ENCODE results near the gene PTGR3. TPM values are rescaled to one million over a fixed set of nuclear protein-coding genes. Genes with fewer than 3 reads are reported as not detected.
A peak's percentile ranks its signal among the peaks of the same experiment; 100 is the strongest.
"Not testable (repeated sequence)": the region's sequence is repeated elsewhere in the genome, so short reads cannot be mapped to it uniquely, and the experiment has no call there.

Gene PTGR3
- polyA plus RNA-seq, 1 donor from 2014 or later: 20.7 TPM

DNA sequence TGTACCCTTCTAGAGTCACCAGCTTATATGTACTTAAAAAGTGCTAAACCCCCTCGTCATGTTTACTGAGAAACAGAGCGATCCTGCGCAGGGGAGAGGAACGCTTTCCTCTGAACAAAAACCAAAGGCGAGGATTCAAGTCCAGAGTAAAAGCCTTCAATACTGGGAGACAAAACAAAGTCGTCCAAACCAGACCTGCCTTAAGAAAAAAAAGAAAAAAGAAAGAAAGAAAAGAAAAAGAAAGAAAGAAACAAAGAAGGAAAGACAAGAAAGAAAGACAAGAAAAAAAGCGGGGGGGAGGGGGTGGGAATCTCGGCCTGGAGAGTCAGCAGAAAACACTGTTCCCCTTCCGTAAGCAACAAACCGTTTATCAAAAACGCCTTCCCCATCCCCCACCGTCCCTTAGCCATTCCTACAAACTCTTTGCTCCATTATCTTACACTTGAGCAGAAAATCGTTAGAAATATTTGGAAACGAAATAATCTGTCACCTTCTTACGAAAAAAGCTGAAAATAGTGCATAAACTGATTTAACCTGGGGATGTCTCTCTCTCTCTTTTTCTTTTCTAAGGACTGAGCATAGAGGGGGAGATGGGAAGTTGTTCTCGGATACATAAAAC, 3.3 kb downstream of the PTGR3 start:
- Mint-ChIP-seq H3K9me3 (no peaks in the 10 kb centered on the region), H3K4me1 (peaks cover 27 to 38% (median 28%) of the 10 kb centered on the region in 3 donors), H3K36me3 (no peaks in the 10 kb centered on the region), H3K4me3 (peak overlapping the region in 3 of 4 donors; percentile 49 to 87 (median 84)), H3K27me3 (peaks cover 3% of the 10 kb centered on the region), H3K27ac (peak overlapping the region; percentile 5 to 60 (median 25))

- Mint-ChIP-seq H3K9me3 (no peaks in the 10 kb centered on the region), H3K36me3 (peaks cover 1% of the 10 kb centered on the region), H3K27me3 (peaks cover 3% of the 10 kb centered on the region), H3K4me1 (peaks cover 25 to 31% (median 25%) of the 10 kb centered on the region in 3 donors), H3K27ac (peak overlapping the region in 2 of 3 donors; percentile 5 to 25), H3K4me3 (peak overlapping the region in 2 of 4 donors; percentile 37 to 84)
Observed at GRCh38 chr18:75204732-75205513, 4.0 kb downstream of the PTGR3 start.

DNA sequence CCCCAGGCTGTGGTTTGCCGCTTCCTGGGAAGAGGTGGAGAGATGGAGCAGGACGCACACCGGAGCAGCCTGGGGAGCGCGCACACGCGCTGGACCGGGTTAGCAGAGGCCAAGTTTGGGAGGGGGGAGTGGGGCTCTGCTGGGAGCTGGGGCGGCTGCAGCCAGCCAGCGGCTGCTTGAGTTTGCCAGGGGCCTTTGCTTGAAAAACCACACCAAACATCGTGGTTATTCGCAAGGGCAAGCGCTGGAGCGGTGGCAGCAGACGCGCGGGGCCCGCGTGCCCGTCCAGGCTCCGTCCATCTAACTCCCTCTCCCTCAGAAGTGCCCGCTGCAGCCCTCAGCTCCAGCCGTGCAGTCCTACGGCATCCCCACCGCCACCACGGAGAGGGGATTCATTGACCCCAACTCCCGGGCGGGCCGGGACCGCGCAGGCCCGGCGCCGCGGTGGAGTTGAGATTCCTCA, 4.6 kb downstream of the PTGR3 start:
- Mint-ChIP-seq H3K27ac (no peak overlapping the region), H3K36me3 (peaks cover 1% of the 10 kb centered on the region), H3K27me3 (peaks cover 3% of the 10 kb centered on the region), H3K4me1 (peaks cover 22 to 28% (median 25%) of the 10 kb centered on the region in 3 donors), H3K4me3 (no peak overlapping the region), H3K9me3 (no peaks in the 10 kb centered on the region)

GRCh38 chr18:75203416-75204268, 5.3 kb downstream of the PTGR3 start:
- H3K4me1 Mint-ChIP-seq: peaks cover 22 to 28% (median 25%) of the 10 kb centered on the region in 3 donors
- H3K9me3 Mint-ChIP-seq: no peaks in the 10 kb centered on the region
- H3K27me3 Mint-ChIP-seq: peaks cover 3% of the 10 kb centered on the region
- H3K4me3 Mint-ChIP-seq: peak overlapping the region in 1 of 4 donors; percentile 63
- H3K27ac Mint-ChIP-seq: peak overlapping the region in 1 of 3 donors; percentile 46
- H3K36me3 Mint-ChIP-seq: peaks cover 1% of the 10 kb centered on the region

GRCh38 chr18:75202696-75203365, 6.1 kb downstream of the PTGR3 start:
- Mint-ChIP-seq H3K27me3 (peaks cover 3% of the 10 kb centered on the region), H3K9me3 (no peaks in the 10 kb centered on the region), H3K36me3 (peaks cover 1% of the 10 kb centered on the region), H3K27ac (no peak overlapping the region), H3K4me3 (peak overlapping the region in 1 of 4 donors; percentile 63), H3K4me1 (peaks cover 23 to 27% (median 26%) of the 10 kb centered on the region in 3 donors)

DNA sequence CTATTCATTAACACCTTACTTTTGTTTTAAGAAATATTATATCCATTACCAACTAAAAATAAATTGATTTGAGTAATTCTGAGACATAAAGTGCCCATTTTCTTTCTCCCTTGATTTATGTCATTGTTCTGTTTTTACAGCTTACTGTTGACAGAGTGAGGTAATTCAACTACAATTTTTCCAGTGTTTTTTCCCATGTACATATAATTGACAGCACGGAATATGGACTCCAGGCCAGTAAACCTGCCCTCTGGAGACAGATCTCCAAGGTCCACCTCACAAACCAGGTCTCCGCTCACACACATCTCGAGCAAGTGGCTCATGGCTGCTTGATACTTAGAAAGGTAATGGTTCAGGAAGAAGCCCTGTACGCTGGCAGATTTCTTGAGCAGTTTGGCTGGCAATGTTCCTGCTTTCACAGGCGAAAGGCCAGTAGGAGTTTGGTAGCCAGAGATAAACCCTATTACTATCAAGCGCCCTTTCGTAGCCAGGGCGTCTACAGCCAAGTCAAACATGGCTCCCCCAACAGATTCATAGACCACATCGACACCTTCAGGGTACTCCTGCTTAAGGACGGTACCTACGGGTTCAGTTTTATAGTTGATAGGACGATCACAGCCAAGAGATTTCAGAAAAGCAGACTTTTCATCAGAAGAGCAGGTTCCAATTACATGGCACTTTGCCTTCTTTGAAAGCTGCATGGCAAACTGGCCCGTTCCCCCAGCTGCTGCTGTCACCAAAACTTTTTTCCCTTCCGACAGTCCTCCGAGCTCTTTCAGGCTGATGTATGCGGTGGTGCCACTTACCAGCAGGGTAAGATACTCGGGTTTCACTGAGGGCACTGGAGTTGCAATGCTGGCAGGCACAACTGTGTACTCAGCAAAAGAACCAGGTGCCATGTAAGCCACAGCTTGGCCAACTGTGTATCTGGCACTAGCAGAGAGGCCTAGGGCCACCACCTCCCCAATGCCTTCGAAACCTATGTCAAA, 7.4 kb downstream of the PTGR3 start:
- peaks cover 1% of the 10 kb centered on the region for H3K36me3 Mint-ChIP-seq
- peak overlapping the region in 1 of 4 donors; percentile 13 for H3K4me3 Mint-ChIP-seq
- H3K27me3 Mint-ChIP-seq: peaks cover 3% of the 10 kb centered on the region
- no peaks in the 10 kb centered on the region for H3K9me3 Mint-ChIP-seq
- H3K27ac Mint-ChIP-seq: peak overlapping the region in 2 of 3 donors; percentile 45 to 53
- H3K4me1 Mint-ChIP-seq: peaks cover 15 to 22% (median 20%) of the 10 kb centered on the region in 3 donors

- Mint-ChIP-seq H3K9me3 (no peaks in the 10 kb centered on the region), H3K4me1 (peaks cover 9 to 16% (median 14%) of the 10 kb centered on the region in 3 donors), H3K27me3 (no peaks in the 10 kb centered on the region), H3K36me3 (peaks cover 1% of the 10 kb centered on the region), H3K27ac (peak overlapping the region; percentile 39 to 67 (median 53)), H3K4me3 (no peak overlapping the region)
Observed at GRCh38 chr18:75200605-75201280, 8.2 kb downstream of the PTGR3 start.

DNA sequence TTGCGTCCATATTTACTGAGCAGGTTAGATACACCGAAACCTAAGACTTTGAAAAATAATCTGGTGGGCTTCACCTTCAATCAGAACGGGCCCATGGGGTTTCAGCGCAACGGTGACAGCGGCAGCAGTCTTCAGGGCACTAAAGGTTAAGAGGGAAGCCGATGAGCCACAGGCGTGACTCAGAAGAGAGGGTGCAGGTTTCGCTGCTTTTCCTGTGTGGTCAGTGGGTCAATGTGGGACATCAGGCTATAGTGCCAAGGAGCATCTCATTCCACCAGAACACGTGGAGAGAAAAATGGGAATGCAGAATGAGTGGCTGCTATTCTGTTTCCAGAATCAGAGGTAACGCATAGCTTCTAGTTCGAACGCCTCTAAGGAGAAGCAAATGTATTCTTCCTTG, 8.9 kb downstream of the PTGR3 start:
- Mint-ChIP-seq H3K27ac (peak overlapping the region in 1 of 3 donors; percentile 39), H3K4me1 (peaks cover 7 to 10% (median 7%) of the 10 kb centered on the region in 3 donors), H3K4me3 (no peak overlapping the region), H3K36me3 (peaks cover 1% of the 10 kb centered on the region), H3K27me3 (no peaks in the 10 kb centered on the region), H3K9me3 (no peaks in the 10 kb centered on the region)

DNA sequence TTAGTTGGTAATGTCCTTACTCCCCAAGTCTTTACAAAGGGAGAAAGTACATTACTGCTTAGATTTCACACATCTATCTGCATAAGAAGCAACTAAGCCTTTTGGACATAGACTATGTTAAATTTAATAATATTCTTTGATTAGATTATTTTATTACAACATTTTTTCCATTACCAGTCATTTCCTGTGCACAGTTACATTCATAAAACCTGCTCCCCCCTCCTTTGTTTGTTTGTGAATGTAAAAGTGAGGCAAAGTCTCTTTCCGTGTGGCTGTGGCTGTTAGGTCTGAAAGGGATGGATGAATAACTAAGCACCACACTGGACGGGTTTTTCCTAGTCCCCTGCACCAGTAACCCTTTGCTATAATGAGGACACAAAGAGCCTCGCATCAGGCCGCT, 9.6 kb downstream of the PTGR3 start:
- Mint-ChIP-seq H3K36me3 (peaks cover 1% of the 10 kb centered on the region), H3K9me3 (no peaks in the 10 kb centered on the region), H3K27ac (peak overlapping the region in 1 of 3 donors; percentile 3), H3K4me1 (peaks cover 7 to 9% (median 7%) of the 10 kb centered on the region in 3 donors), H3K27me3 (no peaks in the 10 kb centered on the region), H3K4me3 (no peak overlapping the region)

DNA sequence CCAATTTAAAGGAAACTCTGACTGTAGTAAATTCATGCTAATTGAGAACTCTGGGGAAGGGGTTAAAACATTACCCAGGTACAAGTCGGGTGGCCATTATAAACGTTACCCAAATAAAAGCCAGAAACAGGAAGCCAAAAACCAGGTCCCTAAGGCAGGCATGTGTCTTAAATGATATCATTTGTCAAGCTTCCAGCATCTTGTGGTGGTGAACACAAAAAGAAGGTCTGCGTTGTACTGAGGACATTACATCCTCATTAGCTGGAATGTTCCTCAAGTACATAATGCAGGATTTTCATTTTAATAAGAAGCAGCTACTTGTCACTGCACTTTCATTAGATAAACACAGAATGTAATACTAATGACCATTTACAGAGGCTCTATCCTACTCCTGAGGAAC, 10.9 kb downstream of the PTGR3 start:
- Mint-ChIP-seq H3K9me3 (no peaks in the 10 kb centered on the region), H3K27ac (peak overlapping the region in 1 of 3 donors; percentile 71), H3K4me3 (no peak overlapping the region), H3K36me3 (peaks cover 1% of the 10 kb centered on the region), H3K27me3 (no peaks in the 10 kb centered on the region), H3K4me1 (peaks cover 5 to 9% (median 7%) of the 10 kb centered on the region in 3 donors)

GRCh38 chr18:75192899-75193298, 16.0 kb downstream of the PTGR3 start:
- no peak overlapping the region for H3K4me3 Mint-ChIP-seq
- no peaks in the 10 kb centered on the region for H3K9me3 Mint-ChIP-seq
- no peak overlapping the region for H3K27ac Mint-ChIP-seq
- no peaks in the 10 kb centered on the region for H3K36me3 Mint-ChIP-seq
- peaks cover 0 to 4% (median 2%) of the 10 kb centered on the region in 3 donors for H3K4me1 Mint-ChIP-seq
- peaks cover 1% of the 10 kb centered on the region for H3K27me3 Mint-ChIP-seq

- peaks cover 2% of the 10 kb centered on the region for H3K36me3 Mint-ChIP-seq
- no peak overlapping the region for H3K27ac Mint-ChIP-seq
- H3K9me3 Mint-ChIP-seq: peaks cover 0 to 2% (median 0%) of the 10 kb centered on the region in 3 donors
- no peak overlapping the region for H3K4me3 Mint-ChIP-seq
- peaks cover 6% of the 10 kb centered on the region for H3K27me3 Mint-ChIP-seq
- H3K4me1 Mint-ChIP-seq: no peaks in the 10 kb centered on the region
Observed at GRCh38 chr18:75189696-75190095, 19.2 kb downstream of the PTGR3 start.

- H3K27me3 Mint-ChIP-seq, H3K4me3 Mint-ChIP-seq, H3K9me3 Mint-ChIP-seq, H3K4me1 Mint-ChIP-seq, H3K27ac Mint-ChIP-seq, H3K36me3 Mint-ChIP-seq: not testable (repeated sequence)
Observed at GRCh38 chr18:75187702-75188101, 21.2 kb downstream of the PTGR3 start.

All from IgD-negative memory B cell (primary cell).